ENCODE results near the gene TSPAN15. TPM values are rescaled to one million over a fixed set of nuclear protein-coding genes. Genes with fewer than 3 reads are reported as not detected.
A peak's percentile ranks its signal among the peaks of the same experiment; 100 is the strongest.

The TSPAN15 gene
- total RNA-seq, 6 donors from 2014 or later: 19.9 to 69.5 (median 63.0) TPM

DNA sequence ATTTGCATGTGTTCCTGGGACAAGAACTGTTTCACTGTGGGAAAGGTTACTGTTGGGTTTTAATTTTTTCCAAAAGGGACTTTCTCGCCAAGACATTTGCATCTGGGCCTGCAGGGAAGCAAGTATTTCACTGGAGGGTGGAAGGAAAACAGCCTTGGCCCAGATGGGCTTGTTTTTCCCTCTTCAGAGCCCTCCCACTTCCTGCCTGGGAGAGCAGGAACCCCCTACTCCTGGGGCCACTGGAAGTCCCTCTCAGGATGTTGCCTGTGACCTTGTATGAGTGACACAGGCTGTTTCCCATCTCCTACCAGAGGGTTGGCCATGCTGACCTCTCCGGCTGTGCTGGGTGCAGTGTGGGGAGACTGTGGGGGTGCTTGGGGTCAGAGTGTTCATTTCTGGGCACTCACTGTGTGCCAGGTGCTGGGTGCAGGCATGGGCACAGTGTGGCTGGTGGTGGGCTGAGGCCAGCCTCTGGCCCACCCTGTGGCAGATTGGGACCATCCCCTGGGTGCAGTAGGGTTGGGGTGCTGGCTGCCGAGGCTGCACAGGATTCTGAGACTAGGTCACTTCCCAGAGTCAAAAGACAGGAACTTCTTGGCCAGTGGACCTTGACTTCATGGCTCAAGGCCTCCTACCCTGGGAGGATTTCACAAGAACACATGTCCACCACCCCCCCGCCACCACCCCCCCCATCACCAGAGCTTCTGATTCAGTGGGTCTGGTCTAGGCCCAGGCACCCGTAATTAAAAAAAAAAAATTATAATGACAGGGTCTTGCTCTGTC lies 10.2 kb downstream of the TSPAN15 start:
- DNase-seq (peak in 1 of 2 donors; percentile 43), ATAC-seq (ENCODE audit: low FRiP score in 2 of 2) (no peak)
- no peaks in the 10 kb centered on the region for H3K27me3 ChIP-seq
- H3K9me3 ChIP-seq: no peaks in the 10 kb centered on the region
- peaks cover 55 to 73% (median 68%) of the 10 kb centered on the region in 4 donors for H3K4me1 ChIP-seq
- TF ChIP-seq, protein P1, sequence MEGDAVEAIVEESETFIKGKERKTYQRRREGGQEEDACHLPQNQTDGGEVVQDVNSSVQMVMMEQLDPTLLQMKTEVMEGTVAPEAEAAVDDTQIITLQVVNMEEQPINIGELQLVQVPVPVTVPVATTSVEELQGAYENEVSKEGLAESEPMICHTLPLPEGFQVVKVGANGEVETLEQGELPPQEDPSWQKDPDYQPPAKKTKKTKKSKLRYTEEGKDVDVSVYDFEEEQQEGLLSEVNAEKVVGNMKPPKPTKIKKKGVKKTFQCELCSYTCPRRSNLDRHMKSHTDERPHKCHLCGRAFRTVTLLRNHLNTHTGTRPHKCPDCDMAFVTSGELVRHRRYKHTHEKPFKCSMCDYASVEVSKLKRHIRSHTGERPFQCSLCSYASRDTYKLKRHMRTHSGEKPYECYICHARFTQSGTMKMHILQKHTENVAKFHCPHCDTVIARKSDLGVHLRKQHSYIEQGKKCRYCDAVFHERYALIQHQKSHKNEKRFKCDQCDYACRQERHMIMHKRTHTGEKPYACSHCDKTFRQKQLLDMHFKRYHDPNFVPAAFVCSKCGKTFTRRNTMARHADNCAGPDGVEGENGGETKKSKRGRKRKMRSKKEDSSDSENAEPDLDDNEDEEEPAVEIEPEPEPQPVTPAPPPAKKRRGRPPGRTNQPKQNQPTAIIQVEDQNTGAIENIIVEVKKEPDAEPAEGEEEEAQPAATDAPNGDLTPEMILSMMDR (IDR thresholded peaks at IDR 0.05): no peak
- TF ChIP-seq POLR2AphosphoS5 (IDR thresholded peaks at IDR 0.05): no peak
- no peak for TF ChIP-seq EP300 (IDR thresholded peaks at IDR 0.05)
- TF ChIP-seq POLR2A (IDR thresholded peaks at IDR 0.05): no peak
- H3K4me3 ChIP-seq: no peak overlapping the region
- H3K27ac ChIP-seq: peak overlapping the region; percentile 29 to 82 (median 76)
- no peaks in the 10 kb centered on the region for H3K36me3 ChIP-seq
- 82 to 88% methylated on average over 3 to 4 of the region's 5 CpGs for WGBS, 2 donors

DNA sequence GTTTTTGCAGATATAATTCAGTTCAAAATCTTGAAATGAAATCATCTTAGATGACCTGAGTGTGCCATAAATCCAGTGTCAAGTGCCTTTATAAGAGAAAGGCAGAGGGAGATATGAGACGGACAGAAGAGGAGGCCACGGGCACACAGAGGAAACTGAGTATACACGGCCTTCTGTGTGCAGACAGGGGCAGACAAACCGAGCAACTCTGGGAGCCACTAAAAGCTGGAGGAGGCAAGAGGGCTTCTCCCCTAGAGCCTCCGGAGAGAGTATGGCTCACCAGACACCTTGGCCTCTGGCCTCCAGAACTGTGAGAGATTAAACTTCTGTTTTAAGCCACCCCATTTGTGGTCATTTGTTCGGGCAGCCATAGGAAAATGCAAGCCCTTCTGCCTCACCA lies 12.6 kb downstream of the TSPAN15 start:
- no peak overlapping the region for H3K4me3 ChIP-seq
- H3K4me1 ChIP-seq: peaks cover 66 to 81% (median 71%) of the 10 kb centered on the region in 4 donors
- DNase-seq: no peak
- H3K27ac ChIP-seq: peak overlapping the region; percentile 67 to 83 (median 73)
- no peaks in the 10 kb centered on the region for H3K36me3 ChIP-seq
- TF ChIP-seq POLR2AphosphoS5 (IDR thresholded peaks at IDR 0.05) (no peak), POLR2A (IDR thresholded peaks at IDR 0.05) (no peak), EP300 (IDR thresholded peaks at IDR 0.05) (no peak)
- TF ChIP-seq, protein P1 (IDR thresholded peaks at IDR 0.05): no peak
- no peaks in the 10 kb centered on the region for H3K9me3 ChIP-seq
- WGBS, 2 donors: 73 to 86% methylated on average over 6 of the region's 6 CpGs
- no peak for ATAC-seq (ENCODE audit: low FRiP score in 2 of 2)
- no peaks in the 10 kb centered on the region for H3K27me3 ChIP-seq

DNA sequence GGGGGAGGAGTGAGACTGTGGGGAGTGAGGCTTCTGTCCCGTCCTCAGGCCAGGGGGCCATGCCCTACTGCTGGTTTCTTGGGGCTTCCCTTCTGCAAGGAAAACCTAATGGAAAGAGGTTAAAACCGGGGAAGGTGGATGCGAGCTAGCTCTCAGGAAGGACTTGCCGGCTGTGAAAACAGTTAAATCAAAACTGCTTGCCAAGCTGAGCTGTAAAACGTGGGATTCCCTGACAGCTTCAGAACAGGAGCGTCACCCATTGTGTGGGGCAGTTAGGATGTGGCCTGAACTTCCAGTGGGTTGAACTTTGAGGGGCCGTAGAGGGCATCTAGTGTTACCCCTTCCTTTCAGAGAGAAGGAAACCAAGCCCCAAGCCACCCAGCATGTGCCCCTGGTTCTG lies 13.1 kb downstream of the TSPAN15 start:
- 60 to 68% methylated on average over 7 of the region's 7 CpGs for WGBS, 2 donors
- no peaks in the 10 kb centered on the region for H3K9me3 ChIP-seq
- peak overlapping the region; percentile 67 to 83 (median 73) for H3K27ac ChIP-seq
- H3K27me3 ChIP-seq: no peaks in the 10 kb centered on the region
- DNase-seq: no peak
- TF ChIP-seq POLR2AphosphoS5 (IDR thresholded peaks at IDR 0.05) (no peak), POLR2A (IDR thresholded peaks at IDR 0.05) (no peak), EP300 (IDR thresholded peaks at IDR 0.05) (no peak)
- TF ChIP-seq, protein P1 (IDR thresholded peaks at IDR 0.05): no peak
- H3K4me1 ChIP-seq: peaks cover 69 to 81% (median 76%) of the 10 kb centered on the region in 4 donors
- no peak for ATAC-seq (ENCODE audit: low FRiP score in 2 of 2)
- no peaks in the 10 kb centered on the region for H3K36me3 ChIP-seq
- no peak overlapping the region for H3K4me3 ChIP-seq

DNA sequence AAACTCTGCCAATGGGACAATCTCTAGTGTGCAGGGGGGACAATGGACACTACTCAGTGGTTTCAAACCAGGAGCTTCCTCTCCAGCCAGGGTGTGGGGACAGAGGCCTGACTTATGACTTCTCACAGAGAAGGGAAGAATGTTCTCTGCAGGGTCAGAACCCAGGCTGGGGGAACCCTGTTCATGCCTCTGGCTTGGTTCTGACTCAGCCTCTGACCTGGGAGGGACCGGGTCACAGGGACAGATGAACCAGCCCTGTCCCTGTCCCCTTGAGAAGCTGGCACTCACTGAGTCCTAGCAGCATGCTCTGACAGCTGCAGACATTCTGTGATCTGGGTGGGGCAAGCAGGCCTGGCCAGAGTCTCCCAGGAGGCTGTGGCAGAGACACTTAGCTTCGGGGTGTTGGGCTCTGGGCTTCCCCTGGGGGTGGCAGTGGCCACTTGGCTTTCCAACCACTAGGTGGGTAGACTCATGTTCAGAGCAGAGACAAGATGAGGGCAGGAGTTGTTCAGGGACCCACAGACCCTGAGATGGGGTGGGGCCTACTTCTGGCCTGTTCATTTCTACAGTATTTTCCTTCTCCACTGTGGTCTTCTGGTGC lies 13.6 kb downstream of the TSPAN15 start:
- ATAC-seq (ENCODE audit: low FRiP score in 2 of 2): peak; percentile 35 to 65
- WGBS, 2 donors: 40 to 47% methylated on average over 1 to 2 of the region's 2 CpGs
- Histone ChIP-seq H3K27ac (peak overlapping the region; percentile 67 to 83 (median 73)), H3K4me3 (no peak overlapping the region), H3K4me1 (peaks cover 70 to 80% (median 77%) of the 10 kb centered on the region in 4 donors), H3K27me3 (no peaks in the 10 kb centered on the region), H3K9me3 (no peaks in the 10 kb centered on the region), H3K36me3 (no peaks in the 10 kb centered on the region)
- DNase-seq: peak in 1 of 2 donors; percentile 41
- TF ChIP-seq POLR2AphosphoS5 (IDR thresholded peaks at IDR 0.05): peak in 1 of 2 donors; percentile 31
- TF ChIP-seq POLR2A (IDR thresholded peaks at IDR 0.05): no peak
- TF ChIP-seq, protein P1 (IDR thresholded peaks at IDR 0.05): peak in 2 of 6 experiments; percentile 12 to 16
- no peak for TF ChIP-seq EP300 (IDR thresholded peaks at IDR 0.05)
